ENCODE data around the gene COMT.
A peak's percentile ranks its signal among the peaks of the same experiment; 100 is the strongest.
"Not testable (repeated sequence)": the region's sequence is repeated elsewhere in the genome, so short reads cannot be mapped to it uniquely, and the experiment has no call there.

The COMT gene

GRCh38 chr22:19941365-19942082 is at the start of gene COMT, which contains the start of gene TXNRD2:
Gene COMT (plus strand): TSS chr22:19941772. CDS start chr22:19962527, 20,755 bp downstream.
Gene TXNRD2 (minus strand): TSS chr22:19941818. CDS start chr22:19941803, 15 bp downstream.
- DNase-seq (ENCODE audit: low read depth in 2 of 2) = peak; percentile 33 to 36

- DNase-seq (ENCODE audit: low read depth in 2 of 2) = no peak
These were observed 49.2 kb upstream of the COMT start for GRCh38 chr22:19892257-19892879.

GRCh38 chr22:19892925-19893324 is 48.6 kb upstream of the COMT start:
- DNase-seq (ENCODE audit: low read depth in 2 of 2) = no peak

- DNase-seq (ENCODE audit: low read depth in 2 of 2) = no peak
These were observed 48.2 kb upstream of the COMT start for GRCh38 chr22:19893363-19893762.

GRCh38 chr22:19895160-19895849 is 46.3 kb upstream of the COMT start:
- no peak for DNase-seq (ENCODE audit: low read depth in 2 of 2)

- no peak for DNase-seq (ENCODE audit: low read depth in 2 of 2)
These were observed 44.8 kb upstream of the COMT start for GRCh38 chr22:19896665-19897355.

- DNase-seq (ENCODE audit: low read depth in 2 of 2) = no peak
These were observed 43.8 kb upstream of the COMT start for GRCh38 chr22:19897726-19898125.

- no peak for DNase-seq (ENCODE audit: low read depth in 2 of 2)
These were observed 43.4 kb upstream of the COMT start for GRCh38 chr22:19898145-19898544.

- DNase-seq (ENCODE audit: low read depth in 2 of 2) = no peak
These were observed 42.6 kb upstream of the COMT start for GRCh38 chr22:19898831-19899567.

GRCh38 chr22:19900707-19901436 is 40.7 kb upstream of the COMT start:
- no peak for DNase-seq (ENCODE audit: low read depth in 2 of 2)

- DNase-seq (ENCODE audit: low read depth in 2 of 2) = no peak
These were observed 39.9 kb upstream of the COMT start for GRCh38 chr22:19901577-19902244.

- DNase-seq (ENCODE audit: low read depth in 2 of 2) = no peak
These were observed 39.3 kb upstream of the COMT start for GRCh38 chr22:19902245-19902715.

- no peak for DNase-seq (ENCODE audit: low read depth in 2 of 2)
These were observed 38.5 kb upstream of the COMT start for GRCh38 chr22:19903031-19903430.

GRCh38 chr22:19903513-19903912 is 38.1 kb upstream of the COMT start:
- DNase-seq (ENCODE audit: low read depth in 2 of 2) = no peak

GRCh38 chr22:19904174-19904856 is 37.3 kb upstream of the COMT start:
- DNase-seq (ENCODE audit: low read depth in 2 of 2) = no peak

GRCh38 chr22:19904935-19905334 is 36.6 kb upstream of the COMT start:
- DNase-seq (ENCODE audit: low read depth in 2 of 2) = no peak

- no peak for DNase-seq (ENCODE audit: low read depth in 2 of 2)
These were observed 36.0 kb upstream of the COMT start for GRCh38 chr22:19905347-19906276.

- DNase-seq (ENCODE audit: low read depth in 2 of 2) = not testable (repeated sequence)
These were observed 34.7 kb upstream of the COMT start for GRCh38 chr22:19906864-19907263.

Measured in activated CD8-positive, alpha-beta memory T cell treated with anti-CD3 and anti-CD28 coated beads for 4 hours (primary cell).